GM19467 (cell line): ENCODE measurements around the gene TRIM54.
"Not testable (repeated sequence)": the region's sequence is repeated elsewhere in the genome, so short reads cannot be mapped to it uniquely, and the experiment has no call there.

Source experiments
- ATAC-seq: cut with Tn5 transposase; IDR thresholded peaks from one replicate; pipeline ENCODE4 v1.9.1; 2021; ENCODE audit warnings: mild to moderate bottlenecking, moderate library complexity; ENCODE audit not compliant: unreplicated experiment

The TRIM54 gene

GRCh38 chr2:27280826-27281225 lies 1.4 kb upstream of the TRIM54 start:
- ATAC-seq: no peak

- ATAC-seq: no peak
Observed at GRCh38 chr2:27281442-27281841, 787 bp upstream of the TRIM54 start.

- no peak for ATAC-seq
Observed at GRCh38 chr2:27282892-27283291, 663 bp downstream of the TRIM54 start.

GRCh38 chr2:27284996-27285395 lies 2.8 kb downstream of the TRIM54 start:
- ATAC-seq: no peak

- no peak for ATAC-seq
Observed at GRCh38 chr2:27285481-27285880, 3.3 kb downstream of the TRIM54 start.

GRCh38 chr2:27288610-27289009 lies 6.4 kb downstream of the TRIM54 start:
- ATAC-seq: no peak

GRCh38 chr2:27290549-27290948 lies 8.3 kb downstream of the TRIM54 start:
- ATAC-seq: no peak

- no peak for ATAC-seq
Observed at GRCh38 chr2:27291865-27292264, 9.6 kb downstream of the TRIM54 start.

GRCh38 chr2:27294928-27295327 lies 12.7 kb downstream of the TRIM54 start:
- no peak for ATAC-seq

- ATAC-seq: no peak
Observed at GRCh38 chr2:27296481-27296880, 14.3 kb downstream of the TRIM54 start.

GRCh38 chr2:27297195-27297594 lies 15.0 kb downstream of the TRIM54 start:
- no peak for ATAC-seq

GRCh38 chr2:27298391-27299080 lies 16.3 kb downstream of the TRIM54 start:
- no peak for ATAC-seq

- not testable (repeated sequence) for ATAC-seq
Observed at GRCh38 chr2:27300606-27301005, 18.4 kb downstream of the TRIM54 start.

GRCh38 chr2:27303093-27304025 lies 21.1 kb downstream of the TRIM54 start:
- no peak for ATAC-seq

GRCh38 chr2:27304488-27305240 lies 22.4 kb downstream of the TRIM54 start:
- no peak for ATAC-seq

GRCh38 chr2:27305516-27305915 lies 23.3 kb downstream of the TRIM54 start:
- no peak for ATAC-seq

- ATAC-seq: no peak
Observed at GRCh38 chr2:27306136-27306535, 23.9 kb downstream of the TRIM54 start.

GRCh38 chr2:27306573-27307286 lies 24.5 kb downstream of the TRIM54 start:
- no peak for ATAC-seq

GRCh38 chr2:27307287-27307544 lies 25.0 kb downstream of the TRIM54 start:
- no peak for ATAC-seq

GRCh38 chr2:27307545-27308358 lies 25.5 kb downstream of the TRIM54 start:
- ATAC-seq: no peak
